SK-N-SH (cell line): Measurements from ENCODE around the gene IPMK.

Source experiments
- CHD2 ChIP-seq: fragments of 150-350 bp; IDR thresholded peaks from 2 replicates; pipeline ENCODE4 v1.6.1; 2018; ENCODE audit warnings: low read length; ENCODE audit not compliant: partially characterized antibody
- GABPA ChIP-seq: IDR thresholded peaks from 2 replicates; pipeline ENCODE4 v1.4.0; 2012; ENCODE audit warnings: low read depth, mild to moderate bottlenecking
- MAX ChIP-seq: IDR thresholded peaks from 2 replicates; pipeline ENCODE4 v1.4.0; 2012; ENCODE audit warnings: low read depth
- TAF1 ChIP-seq: IDR thresholded peaks from 2 replicates; pipeline ENCODE4 v1.6.1; 2012; ENCODE audit warnings: low read depth, mild to moderate bottlenecking, low read length, moderate library complexity, borderline replicate concordance
- YY1 ChIP-seq: IDR thresholded peaks from 2 replicates; pipeline ENCODE4 v1.4.0; 2012; ENCODE audit warnings: low read depth, mild to moderate bottlenecking
- TF ChIP-seq, protein P1 (sequence below): fragments of 200-600 bp; sonication (generic); IDR thresholded peaks from 2 replicates; pipeline ENCODE4 v1.6.1; 2017; ENCODE audit warnings: antibody characterized with exemption, mild to moderate bottlenecking, moderate library complexity

GRCh38 chr10:58302254-58302653 is 34.6 kb upstream of the IPMK start:
- TF ChIP-seq, protein P1, sequence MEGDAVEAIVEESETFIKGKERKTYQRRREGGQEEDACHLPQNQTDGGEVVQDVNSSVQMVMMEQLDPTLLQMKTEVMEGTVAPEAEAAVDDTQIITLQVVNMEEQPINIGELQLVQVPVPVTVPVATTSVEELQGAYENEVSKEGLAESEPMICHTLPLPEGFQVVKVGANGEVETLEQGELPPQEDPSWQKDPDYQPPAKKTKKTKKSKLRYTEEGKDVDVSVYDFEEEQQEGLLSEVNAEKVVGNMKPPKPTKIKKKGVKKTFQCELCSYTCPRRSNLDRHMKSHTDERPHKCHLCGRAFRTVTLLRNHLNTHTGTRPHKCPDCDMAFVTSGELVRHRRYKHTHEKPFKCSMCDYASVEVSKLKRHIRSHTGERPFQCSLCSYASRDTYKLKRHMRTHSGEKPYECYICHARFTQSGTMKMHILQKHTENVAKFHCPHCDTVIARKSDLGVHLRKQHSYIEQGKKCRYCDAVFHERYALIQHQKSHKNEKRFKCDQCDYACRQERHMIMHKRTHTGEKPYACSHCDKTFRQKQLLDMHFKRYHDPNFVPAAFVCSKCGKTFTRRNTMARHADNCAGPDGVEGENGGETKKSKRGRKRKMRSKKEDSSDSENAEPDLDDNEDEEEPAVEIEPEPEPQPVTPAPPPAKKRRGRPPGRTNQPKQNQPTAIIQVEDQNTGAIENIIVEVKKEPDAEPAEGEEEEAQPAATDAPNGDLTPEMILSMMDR, result no peak
- TF ChIP-seq CHD2 (no peak), YY1 (no peak), TAF1 (no peak), GABPA (no peak), MAX (no peak)
